HG02588 (cell line): Measurements from ENCODE around the gene IL13RA2.

ENCODE experiments used
- ATAC-seq: cut with Tn5 transposase; IDR thresholded peaks from one replicate; pipeline ENCODE4 v1.9.1; 2021; ENCODE audit warnings: mild to moderate bottlenecking, moderate library complexity; ENCODE audit not compliant: unreplicated experiment

The IL13RA2 gene

DNA sequence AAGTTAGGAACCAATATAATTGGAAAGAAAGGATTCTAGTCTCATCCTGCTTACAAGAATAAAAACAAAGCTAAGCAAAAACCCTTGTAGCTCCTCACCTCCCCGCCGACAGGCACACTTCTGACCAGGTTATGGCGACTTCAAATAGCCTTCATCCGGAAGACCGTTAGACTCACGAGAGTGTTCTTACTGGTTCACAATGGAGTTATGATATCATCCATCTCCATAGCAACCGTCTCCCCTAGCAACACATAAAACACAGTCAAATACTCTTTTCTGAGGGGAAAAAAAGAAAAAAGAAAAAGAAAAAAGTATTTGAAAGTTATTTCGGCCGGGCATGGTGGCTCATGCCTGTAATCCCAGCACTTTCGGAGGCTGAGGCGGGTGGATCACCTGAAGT is at the start of gene IL13RA2:
Gene IL13RA2 (minus strand): TSS at position 162 of the 400 bp plus-strand sequence. CDS start 347 bp downstream, outside the sequence.
- no peak for ATAC-seq

DNA sequence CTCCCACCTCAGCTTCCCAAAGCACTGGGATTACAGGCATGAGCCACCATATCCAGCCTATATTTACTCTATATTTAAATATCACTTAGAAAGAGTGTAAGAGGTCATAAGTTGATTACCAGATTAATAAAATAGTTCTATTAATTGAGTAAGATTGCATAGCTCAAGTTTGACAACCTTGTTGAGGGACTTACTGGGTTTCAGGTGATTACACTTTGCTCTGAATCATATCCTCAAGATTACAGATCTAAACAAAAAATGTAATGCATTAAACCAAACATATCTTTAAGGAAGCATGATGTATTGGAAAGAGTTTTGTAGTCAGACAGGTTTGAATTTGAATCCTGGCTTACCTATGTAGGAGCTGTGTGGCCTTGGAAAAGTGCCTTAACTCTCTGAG is 47.9 kb upstream of the IL13RA2 start:
- no peak for ATAC-seq

DNA sequence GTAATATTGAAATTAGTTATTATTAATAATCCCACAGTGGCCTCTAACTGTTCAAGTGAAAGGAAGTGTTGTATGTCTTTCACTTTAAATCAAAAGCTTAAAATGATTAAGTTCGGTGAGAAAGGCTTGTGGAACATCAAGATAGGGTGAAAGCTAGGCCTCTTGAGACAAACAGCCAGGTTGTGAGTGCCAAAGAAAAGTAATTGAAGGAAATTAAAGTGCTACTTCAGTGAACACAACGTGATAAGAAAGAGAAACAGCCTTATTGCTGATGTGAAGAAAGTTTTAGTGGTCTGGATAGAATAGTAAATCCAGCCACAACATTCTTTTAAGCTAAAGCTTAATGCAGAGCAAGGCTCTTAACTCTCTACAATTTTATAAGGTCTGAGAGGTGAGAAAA is 42.6 kb upstream of the IL13RA2 start:
- no peak for ATAC-seq

DNA sequence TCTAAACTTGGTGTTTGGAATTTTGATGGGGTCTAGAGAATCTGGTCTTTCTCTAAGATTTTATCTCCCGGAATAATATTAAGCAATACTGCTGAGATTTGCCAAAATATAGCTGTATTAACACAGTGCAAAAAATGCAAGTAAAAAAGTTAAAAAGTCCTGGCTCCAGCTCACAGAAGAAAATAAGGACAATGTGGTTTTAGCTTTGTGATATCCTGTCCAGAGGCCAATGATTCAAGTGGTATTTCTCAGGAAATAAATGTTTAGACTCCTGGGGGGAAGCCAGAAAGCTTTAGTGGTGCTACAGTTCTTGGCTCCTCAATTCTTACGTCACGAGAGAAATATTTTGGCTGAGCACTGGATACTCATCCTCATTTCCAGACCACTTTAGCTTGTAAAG is 40.9 kb upstream of the IL13RA2 start:
- ATAC-seq, result no peak

DNA sequence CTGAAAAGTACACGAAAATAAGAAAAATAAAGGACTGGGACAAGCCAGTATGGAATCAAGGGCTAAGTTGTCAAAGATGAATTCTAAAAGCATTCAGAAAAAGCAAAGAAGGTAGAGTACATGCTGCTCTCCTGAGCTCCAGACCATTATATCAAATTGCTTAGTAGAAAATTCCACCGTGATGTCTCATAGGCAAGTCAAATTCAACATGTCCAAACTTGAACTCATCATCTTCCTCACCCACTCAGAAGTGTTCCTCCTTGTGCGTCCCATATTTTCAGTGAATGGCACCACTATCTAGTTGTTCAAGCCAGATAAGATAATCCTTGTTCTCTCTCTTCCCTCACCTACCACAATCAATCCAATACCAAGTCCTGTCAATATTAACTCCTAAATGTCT is 37.5 kb upstream of the IL13RA2 start:
- no peak for ATAC-seq

GRCh38 chrX:115053223-115053622 is 35.8 kb upstream of the IL13RA2 start:
- no peak for ATAC-seq

GRCh38 chrX:115047715-115048114 is 30.3 kb upstream of the IL13RA2 start:
- ATAC-seq, result no peak

DNA sequence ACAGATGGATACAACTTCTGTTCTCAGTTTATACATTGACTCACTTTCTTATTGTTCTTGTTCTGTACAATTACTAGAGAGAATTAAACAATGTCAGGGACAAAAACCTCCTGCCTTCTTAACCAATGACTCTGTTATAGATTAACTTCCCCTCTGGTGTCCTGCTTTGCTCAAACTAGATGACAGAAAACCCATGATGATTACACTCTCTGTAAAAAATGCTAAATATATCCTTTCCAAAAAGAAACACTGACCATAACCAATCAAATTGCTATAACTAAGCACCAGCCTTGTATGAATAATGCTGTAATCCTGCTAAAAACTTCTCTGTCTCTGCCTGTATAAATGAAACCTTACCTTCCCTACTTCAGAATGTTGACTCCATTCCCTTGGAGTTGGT is 29.8 kb upstream of the IL13RA2 start:
- no peak for ATAC-seq

- no peak for ATAC-seq
Measured at GRCh38 chrX:115040417-115040816, 23.0 kb upstream of the IL13RA2 start.

GRCh38 chrX:115038406-115038805 is 21.0 kb upstream of the IL13RA2 start:
- no peak for ATAC-seq

DNA sequence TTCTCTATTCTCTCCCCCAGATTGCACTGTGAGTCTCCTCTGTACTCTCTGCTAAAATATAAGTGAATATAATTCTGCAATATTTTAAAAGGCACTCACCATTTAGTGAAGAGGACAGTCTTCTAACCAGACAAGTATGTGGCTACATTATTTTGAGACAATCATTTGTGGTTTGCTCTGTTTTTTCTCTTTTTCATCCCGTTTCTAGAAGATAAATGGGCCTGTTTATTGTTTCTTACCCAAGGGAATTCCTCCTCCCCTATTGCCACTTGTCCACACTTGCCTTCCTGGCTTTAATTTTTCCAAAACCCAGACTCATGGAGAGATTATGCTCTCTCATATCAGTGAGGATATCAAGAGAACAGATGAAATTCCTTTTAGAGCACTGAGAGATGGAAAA is 18.6 kb upstream of the IL13RA2 start:
- no peak for ATAC-seq

- ATAC-seq, result no peak
Measured at GRCh38 chrX:115031989-115032388, 14.6 kb upstream of the IL13RA2 start.

DNA sequence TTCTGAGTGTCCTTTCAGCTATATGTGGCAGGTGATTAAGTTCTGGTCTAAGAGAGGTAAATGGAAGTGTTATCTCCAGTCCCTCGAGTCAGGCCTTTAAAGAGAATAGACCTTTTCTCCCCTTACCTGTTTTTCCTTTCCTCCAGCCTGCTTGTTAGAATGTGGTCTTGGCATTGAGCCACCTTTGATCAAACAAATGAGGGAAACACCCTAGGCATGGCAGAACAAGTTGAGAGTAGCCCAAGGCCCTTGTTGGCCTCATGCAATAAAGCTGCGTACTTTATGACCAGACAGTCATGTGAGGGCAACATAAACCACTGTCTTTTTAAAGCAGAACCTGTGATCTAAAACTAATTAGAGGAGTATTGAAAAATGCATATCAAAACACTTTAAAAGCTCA is 13.2 kb upstream of the IL13RA2 start:
- no peak for ATAC-seq

- ATAC-seq, result no peak
Measured at GRCh38 chrX:115029869-115030570, 12.6 kb upstream of the IL13RA2 start.

DNA sequence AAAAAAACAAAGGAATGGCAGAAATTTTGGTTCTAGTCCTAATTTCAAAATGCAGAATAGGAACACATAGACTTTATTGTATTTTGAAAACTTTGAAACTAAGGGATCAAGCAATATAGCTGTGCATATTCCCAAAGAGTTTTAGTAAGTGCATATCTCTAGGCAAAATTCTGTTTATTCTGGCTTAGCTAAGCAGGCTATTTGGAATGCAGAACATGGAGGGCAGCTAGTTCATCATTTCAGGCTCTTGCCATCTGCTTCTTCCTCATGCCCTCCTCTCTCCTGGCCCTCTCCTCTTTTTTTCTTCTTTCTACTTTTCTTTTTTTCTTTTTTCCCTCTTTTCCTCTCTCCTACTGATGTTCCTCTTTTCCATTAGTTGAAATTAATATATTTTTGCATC is 12.0 kb upstream of the IL13RA2 start:
- no peak for ATAC-seq

DNA sequence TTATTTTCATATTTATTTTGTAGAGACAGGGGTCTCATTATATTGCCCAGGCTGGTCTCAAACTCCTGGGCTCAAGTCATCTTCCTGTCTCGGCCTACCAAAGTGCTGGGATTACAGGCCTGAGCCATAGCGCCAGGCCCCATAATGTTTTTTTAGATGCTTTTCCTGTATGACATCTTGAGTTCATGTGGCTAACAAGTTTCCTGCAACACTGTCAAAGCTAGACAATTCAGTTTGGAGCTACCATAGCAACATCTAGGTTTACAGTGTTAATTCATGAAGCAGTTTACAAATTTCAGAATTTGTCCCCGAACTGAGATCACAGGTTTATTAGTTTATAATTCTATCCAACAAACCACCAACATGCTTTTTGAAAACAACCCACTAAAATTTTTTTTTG is 6.4 kb upstream of the IL13RA2 start:
- no peak for ATAC-seq

- ATAC-seq, result no peak
Measured at GRCh38 chrX:115023139-115023538, 5.7 kb upstream of the IL13RA2 start.

DNA sequence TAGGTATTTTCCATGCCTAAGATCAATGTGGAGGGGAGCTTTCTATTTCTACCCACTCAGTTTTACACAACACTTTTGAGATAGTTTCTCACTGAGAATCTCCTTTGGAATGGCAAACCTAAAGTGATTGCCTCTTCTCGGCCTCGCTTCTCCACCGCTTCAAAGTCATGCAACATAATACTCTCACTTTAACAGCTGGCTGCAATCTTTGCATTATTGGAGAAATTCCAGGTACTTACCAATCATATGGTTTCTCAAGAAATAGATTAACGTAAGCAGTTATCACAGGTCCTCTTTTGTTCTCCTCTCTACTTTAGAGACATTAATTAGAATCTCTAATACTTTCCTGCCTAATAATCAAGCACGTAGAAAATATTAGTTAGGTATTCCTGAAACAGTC is 3.7 kb upstream of the IL13RA2 start:
- no peak for ATAC-seq

DNA sequence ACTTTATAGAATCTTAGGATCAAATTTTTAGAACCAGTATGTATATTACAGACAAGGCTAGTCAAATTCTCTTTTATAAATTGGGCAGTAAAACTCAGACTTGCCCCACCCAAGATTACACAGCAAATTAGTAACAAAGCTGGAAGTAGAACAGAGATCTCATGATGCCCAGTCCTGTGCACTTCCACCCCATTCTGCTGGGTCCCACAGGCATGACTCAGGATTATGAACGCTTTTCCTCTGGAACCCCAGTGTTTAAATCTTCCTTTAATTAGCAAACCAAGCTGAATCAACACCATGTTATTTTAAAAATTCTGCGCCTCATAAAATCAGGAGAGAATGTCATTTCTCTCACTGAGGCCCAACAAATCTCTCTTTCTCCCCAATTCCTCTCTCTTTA is 1.5 kb upstream of the IL13RA2 start:
- ATAC-seq, result no peak

GRCh38 chrX:115018040-115018647 is 728 bp upstream of the IL13RA2 start:
- ATAC-seq, result no peak

DNA sequence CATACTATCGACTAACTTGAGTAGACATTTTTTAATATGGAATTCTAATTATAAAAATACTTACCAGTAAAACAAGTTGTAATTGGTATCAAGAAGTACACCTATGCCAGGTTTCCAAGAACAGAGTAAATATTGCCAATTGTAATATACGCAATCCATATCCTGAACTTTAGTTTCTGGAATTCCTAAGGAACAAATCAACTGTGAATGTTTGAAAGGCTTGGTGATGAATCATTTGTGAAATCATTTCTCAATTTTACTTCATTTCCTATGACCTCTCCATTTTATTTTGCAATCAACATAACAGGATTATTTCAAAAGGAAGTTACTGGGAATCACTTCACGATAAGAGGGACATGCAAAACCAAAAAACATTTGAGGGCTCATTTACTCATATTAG is 3.7 kb downstream of the IL13RA2 start:
- ATAC-seq, result no peak

GRCh38 chrX:115011428-115011827 is 6.0 kb downstream of the IL13RA2 start:
- no peak for ATAC-seq

DNA sequence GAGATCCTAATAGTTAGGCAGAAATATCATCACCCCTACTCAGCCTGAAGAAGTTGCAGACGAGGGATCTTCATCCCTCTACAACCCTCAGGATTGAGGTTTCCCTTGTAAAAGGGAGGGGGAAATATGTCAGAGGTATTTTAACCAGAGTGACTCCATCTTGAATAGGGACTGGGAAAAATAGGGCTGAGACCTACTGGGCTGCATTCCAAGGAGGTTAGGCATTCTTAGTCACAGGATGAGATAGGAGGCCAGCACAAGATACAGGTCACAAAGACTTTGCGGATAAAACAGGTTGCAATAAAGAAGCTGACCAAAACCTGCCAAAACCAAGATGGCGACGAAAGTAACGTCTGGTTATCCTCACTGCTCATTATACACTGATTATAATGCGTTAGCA is 17.5 kb downstream of the IL13RA2 start:
- ATAC-seq, result no peak
